Activated CD8-positive, alpha-beta T cell treated with anti-CD3 and anti-CD28 coated beads, Interleukin-2, amount 10 ng/mL, durations not matched to agents 7 days and 5 days (primary cell): ENCODE results near the gene POGZ. TPM values are rescaled to one million over a fixed set of nuclear protein-coding genes. Genes with fewer than 3 reads are reported as not detected.

ENCODE experiments used
- total RNA-seq, 2 experiments: library from RNA; stranded (reverse); gene quantifications; one replicate each; pipeline ENCODE4 v1.2.3, GENCODE V29; 2021

POGZ gene
- total RNA-seq, 2 experiments from 2014 or later: 67.7 to 68.5 TPM

Other genes starting within 250 kb of the POGZ start
- 100 to 1,000 TPM; 194 to 210 TPM for gene PSMD4, start 204.8 kb downstream of the POGZ start, total RNA-seq
- gene ZNF687, start 177.2 kb downstream of the POGZ start, total RNA-seq: 10 to 100 TPM; 25.5 to 26.6 TPM
- gene PI4KB, start 132.1 kb downstream of the POGZ start, total RNA-seq: 10 to 100 TPM; 56.0 to 70.2 TPM
- 10 to 100 TPM; 59.3 to 63.9 TPM for gene RFX5, start 112.2 kb downstream of the POGZ start, total RNA-seq
- gene SELENBP1, start 86.8 kb downstream of the POGZ start, total RNA-seq: not detected
- 100 to 1,000 TPM; 292 to 303 TPM for gene PSMB4, start 59.9 kb downstream of the POGZ start, total RNA-seq
- under 1 TPM; 0.34 to 0.82 TPM for gene CGN, start 51.9 kb upstream of the POGZ start, total RNA-seq
- gene TUFT1, start 80.8 kb upstream of the POGZ start, total RNA-seq: under 1 TPM; 0.42 TPM
- 10 to 100 TPM; 24.5 to 26.0 TPM for gene SNX27, start 152.6 kb upstream of the POGZ start, total RNA-seq